AG09309 (cell line): ENCODE measurements around the gene CNTN4.

Source experiments
- DNase-seq: peaks from one replicate; pipeline ENCODE4 v3.0.0-alpha.2; 2010; ENCODE audit warnings: low read depth
- H3K4me3 ChIP-seq: 2 replicates; pipeline ENCODE4 v1.5.1; 2011; ENCODE audit warnings: mild to moderate bottlenecking, low read depth, low read length, moderate library complexity; ENCODE audit not compliant: control insufficient read depth
- CTCF ChIP-seq: IDR thresholded peaks from 2 replicates; pipeline ENCODE4 v1.5.1; 2011; ENCODE audit warnings: mild to moderate bottlenecking, low read depth, low read length, inconsistent platforms; ENCODE audit not compliant: insufficient read depth, control insufficient read depth; ENCODE audit errors: missing control alignments

CNTN4 gene

GRCh38 chr3:3037156-3037555 is 938.5 kb downstream of the CNTN4 start:
- DNase-seq, result no peak
- H3K4me3 ChIP-seq, result no peak overlapping the region
- TF ChIP-seq CTCF, result no peak

GRCh38 chr3:3038201-3038991 is 939.7 kb downstream of the CNTN4 start:
- no peak for TF ChIP-seq CTCF
- no peak for DNase-seq
- no peak overlapping the region for H3K4me3 ChIP-seq

GRCh38 chr3:3053974-3054373 is 955.3 kb downstream of the CNTN4 start:
- no peak overlapping the region for H3K4me3 ChIP-seq
- TF ChIP-seq CTCF, result no peak
- no peak for DNase-seq

- no peak for DNase-seq
Measured at GRCh38 chr3:3059645-3060044, 961.0 kb downstream of the CNTN4 start.

GRCh38 chr3:3064297-3064696 is 965.6 kb downstream of the CNTN4 start:
- no peak overlapping the region for H3K4me3 ChIP-seq
- TF ChIP-seq CTCF, result no peak
- DNase-seq, result no peak

More at GRCh38 chr3:3059645-3060044, 961.0 kb downstream of the CNTN4 start:
- no peak overlapping the region for H3K4me3 ChIP-seq
- TF ChIP-seq CTCF, result no peak

GRCh38 chr3:3065876-3066275 is 967.2 kb downstream of the CNTN4 start:
- no peak for DNase-seq
- TF ChIP-seq CTCF, result no peak
- no peak overlapping the region for H3K4me3 ChIP-seq

- no peak overlapping the region for H3K4me3 ChIP-seq
- DNase-seq, result no peak
- no peak for TF ChIP-seq CTCF
Measured at GRCh38 chr3:3066378-3066777, 967.7 kb downstream of the CNTN4 start.
